ENCODE data around the gene STK32C.

- no peak for TF ChIP-seq CTCF (IDR thresholded peaks at IDR 0.05)
- no peak for TF ChIP-seq POLR2A (IDR thresholded peaks at IDR 0.05)
These were observed 20.4 kb upstream of the STK32C start for GRCh38 chr10:132328106-132328505.
